HG03139 (cell line): Measurements from ENCODE around the gene TXNDC16.
"Not testable (repeated sequence)": the region's sequence is repeated elsewhere in the genome, so short reads cannot be mapped to it uniquely, and the experiment has no call there.

Source experiments
- ATAC-seq: cut with Tn5 transposase; IDR thresholded peaks from one replicate; pipeline ENCODE4 v1.9.1; 2021; ENCODE audit not compliant: unreplicated experiment

TXNDC16 gene, protein sequence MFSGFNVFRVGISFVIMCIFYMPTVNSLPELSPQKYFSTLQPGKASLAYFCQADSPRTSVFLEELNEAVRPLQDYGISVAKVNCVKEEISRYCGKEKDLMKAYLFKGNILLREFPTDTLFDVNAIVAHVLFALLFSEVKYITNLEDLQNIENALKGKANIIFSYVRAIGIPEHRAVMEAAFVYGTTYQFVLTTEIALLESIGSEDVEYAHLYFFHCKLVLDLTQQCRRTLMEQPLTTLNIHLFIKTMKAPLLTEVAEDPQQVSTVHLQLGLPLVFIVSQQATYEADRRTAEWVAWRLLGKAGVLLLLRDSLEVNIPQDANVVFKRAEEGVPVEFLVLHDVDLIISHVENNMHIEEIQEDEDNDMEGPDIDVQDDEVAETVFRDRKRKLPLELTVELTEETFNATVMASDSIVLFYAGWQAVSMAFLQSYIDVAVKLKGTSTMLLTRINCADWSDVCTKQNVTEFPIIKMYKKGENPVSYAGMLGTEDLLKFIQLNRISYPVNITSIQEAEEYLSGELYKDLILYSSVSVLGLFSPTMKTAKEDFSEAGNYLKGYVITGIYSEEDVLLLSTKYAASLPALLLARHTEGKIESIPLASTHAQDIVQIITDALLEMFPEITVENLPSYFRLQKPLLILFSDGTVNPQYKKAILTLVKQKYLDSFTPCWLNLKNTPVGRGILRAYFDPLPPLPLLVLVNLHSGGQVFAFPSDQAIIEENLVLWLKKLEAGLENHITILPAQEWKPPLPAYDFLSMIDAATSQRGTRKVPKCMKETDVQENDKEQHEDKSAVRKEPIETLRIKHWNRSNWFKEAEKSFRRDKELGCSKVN

DNA sequence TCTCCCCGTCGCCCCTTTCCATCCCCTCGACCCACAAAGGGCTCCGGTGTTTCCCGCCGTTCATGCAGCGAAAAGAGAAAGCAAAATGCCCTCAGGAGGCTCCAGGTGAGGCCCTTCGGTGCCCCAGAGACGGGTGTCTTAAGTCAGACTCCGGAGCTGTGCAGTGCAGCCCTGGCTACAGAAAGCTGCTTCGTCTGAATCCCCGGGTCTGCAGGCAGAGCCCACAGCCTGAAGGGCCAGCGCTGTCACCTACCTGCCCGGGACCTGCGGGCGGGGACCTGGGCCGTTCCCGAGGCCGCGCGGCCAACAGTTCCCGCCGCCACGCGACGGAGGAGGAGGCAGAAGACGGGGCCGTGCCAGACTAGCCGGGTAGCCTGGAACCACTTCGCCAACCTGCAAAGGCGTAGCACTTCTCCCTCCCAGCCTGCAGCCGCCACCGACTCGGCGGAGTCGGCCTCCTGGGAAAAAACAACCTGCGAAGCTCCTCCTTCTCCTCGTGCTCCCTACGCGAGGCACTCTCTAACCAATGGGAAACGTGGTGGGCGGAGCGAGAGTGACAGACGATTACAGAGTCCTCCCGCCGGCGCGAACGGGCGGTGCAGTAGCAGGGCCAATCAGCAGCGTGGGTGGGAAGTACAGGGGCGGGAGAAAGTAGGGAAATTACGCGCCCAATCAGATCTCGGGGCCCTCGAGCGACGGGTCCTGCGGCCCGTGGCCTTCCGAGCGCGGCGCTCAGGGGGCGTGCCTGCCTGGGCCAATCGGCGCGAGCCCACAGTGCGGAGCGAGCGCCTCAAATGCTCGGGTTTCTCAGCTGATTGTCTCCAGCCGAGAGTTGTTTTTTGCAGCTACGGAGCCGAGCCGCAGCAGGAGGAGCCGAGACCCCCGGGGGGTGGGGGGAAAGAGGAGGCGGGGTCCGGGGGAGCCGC is at the start of gene TXNDC16, which contains the start of gene GPR137C:
TXNDC16 (minus strand) TSS at position 443 of the 926 bp plus-strand sequence. CDS start 8,948 bp downstream, outside the sequence.
GPR137C (plus strand) TSS at position 774 of the 926 bp plus-strand sequence. CDS start 312 bp downstream, outside the sequence.
- peak; percentile 93 for ATAC-seq

DNA sequence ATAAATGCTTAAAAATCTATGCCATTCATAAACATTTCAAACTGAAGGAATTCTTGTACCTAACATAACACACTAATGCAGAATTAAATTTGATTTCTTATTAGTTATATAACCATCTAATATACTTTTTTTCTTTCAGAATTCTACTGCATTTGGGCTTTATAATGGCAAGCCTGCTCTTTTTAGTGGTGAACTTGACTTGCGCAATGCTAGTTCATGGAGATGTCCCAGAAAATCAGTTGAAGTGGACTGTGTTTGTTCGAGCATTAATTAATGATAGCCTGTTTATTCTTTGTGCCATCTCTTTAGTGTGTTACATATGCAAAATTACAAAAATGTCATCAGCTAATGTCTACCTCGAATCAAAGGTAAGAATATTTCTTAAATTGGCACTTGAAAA is 47.7 kb upstream of the TXNDC16 start:
- ATAC-seq: no peak

DNA sequence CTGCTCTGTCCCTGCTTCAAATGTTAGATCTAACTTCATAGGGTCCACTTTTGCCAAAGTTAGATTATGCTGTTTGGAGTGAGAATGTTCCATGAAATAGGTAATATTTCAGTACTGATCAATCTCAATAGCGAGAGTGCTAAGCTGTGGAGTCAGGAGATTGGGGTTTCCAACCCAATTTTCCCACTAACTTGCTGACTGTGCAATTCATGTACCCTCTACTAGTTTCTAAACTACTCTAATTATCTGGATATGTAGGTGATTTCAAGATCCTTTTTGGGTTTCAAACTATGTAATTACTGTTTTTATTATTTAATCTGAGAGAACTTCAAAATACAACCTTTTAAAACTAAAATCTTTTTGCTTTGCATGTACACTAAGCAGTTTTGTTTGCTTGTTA is 46.3 kb upstream of the TXNDC16 start:
- ATAC-seq: no peak

DNA sequence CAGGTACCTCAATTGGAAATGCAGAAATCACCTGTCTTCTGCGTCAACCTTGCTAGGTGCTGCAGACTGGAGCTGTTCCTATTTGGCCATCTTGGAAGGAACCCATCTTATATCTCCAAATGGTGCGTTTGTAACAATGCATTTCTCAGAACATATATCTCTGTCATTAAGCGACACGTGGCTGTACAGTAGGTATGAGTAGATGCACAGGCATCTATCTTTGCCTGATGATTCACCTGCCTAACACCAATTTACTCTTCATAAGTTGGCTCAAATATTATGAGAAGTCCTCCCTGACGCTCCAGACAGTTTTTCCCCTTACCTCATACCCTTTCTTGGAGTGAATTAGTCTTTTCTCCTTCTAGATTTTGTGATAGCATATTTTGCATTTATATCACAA is 44.6 kb upstream of the TXNDC16 start:
- no peak for ATAC-seq

DNA sequence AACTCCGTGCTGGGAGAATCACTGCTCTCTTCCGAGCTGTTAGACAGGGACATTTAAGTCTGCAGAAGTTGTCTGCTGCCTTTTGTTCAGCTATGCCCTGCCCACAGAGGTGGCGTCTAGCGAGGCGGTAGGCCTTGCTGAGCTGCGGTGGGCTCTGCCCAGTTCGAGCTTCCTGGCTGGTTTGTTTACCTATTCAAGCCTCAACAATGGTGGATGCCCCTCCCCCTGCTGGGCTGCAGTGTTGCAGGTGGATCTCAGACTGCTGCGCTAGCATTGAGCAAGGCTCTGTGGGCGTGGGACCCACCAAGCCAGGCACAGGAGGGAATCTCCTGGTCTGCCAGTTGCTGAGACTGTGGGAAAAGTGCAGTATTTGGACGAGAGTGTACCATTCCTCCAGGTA is 44.0 kb upstream of the TXNDC16 start:
- no peak for ATAC-seq

DNA sequence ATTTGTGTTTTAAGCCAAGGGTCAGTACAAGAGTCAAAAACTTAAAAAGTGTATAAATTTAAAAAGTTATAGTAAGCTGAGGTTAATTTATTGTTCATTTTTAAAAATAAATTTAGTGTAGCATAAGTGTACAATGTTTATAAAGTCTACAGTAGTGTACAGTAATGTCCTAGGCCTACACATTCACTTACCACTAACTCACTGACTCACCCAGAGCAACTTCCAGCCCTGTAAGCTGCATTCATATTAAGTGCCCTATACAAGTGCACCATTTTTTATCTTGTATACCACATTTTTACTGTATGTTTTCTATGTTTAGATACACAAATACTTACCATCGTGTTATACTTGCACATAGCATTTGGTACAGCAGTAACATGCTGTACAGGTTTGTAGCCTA is 38.0 kb upstream of the TXNDC16 start:
- no peak for ATAC-seq

DNA sequence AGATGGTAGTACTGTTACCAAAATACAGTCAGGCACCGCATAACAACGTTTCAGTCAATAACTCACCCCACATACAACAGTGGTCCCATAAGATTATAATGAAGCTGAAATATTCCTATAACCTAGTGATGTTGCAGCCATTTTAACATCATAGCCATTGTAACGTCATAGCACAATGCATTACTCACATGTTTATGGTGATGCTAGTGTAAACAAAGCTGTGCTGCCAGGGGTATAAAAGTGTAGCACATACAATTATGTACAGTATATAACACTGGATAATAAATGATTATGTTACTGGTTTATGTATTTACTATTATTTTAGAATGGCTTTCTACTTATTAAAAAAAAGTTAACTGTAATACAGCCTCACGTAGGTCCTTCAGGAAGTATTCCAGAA is 37.3 kb upstream of the TXNDC16 start:
- no peak for ATAC-seq

DNA sequence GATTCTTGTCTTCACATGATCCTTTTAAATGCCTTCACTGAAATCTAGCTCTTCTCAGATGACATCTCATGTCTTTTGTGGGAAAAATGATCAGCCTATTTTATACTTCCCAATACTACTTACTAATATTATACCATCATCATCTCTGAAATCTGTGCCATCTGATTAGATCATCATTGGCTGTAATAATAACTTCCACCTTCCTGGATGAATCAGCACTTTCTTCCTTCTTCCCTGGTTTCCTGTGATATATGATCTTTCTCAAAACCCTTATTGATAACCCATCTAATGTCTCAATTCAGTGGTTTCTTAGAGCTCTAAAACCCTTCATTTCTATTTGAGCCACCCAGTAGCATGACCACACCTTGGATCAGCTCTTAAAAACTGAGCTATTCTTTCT is 31.2 kb upstream of the TXNDC16 start:
- no peak for ATAC-seq

DNA sequence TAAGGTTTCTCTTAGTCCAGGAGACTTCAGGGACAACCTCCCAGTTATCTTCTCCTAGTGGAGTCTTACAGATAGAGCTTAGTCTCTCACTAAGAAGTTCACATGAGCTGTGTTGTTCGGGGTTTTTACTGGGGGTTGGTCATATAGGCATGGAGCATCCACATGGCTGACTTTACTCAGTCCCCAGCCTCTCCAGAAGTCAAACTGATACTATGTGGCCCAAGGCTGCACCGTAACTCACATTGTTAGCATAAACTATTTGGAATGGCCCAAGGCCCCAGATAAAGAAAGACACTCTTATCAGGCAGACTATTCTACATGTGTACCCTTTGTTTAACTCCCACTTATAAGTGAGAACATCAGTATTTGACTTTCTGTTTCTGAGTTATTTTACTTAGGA is 23.6 kb upstream of the TXNDC16 start:
- no peak for ATAC-seq

DNA sequence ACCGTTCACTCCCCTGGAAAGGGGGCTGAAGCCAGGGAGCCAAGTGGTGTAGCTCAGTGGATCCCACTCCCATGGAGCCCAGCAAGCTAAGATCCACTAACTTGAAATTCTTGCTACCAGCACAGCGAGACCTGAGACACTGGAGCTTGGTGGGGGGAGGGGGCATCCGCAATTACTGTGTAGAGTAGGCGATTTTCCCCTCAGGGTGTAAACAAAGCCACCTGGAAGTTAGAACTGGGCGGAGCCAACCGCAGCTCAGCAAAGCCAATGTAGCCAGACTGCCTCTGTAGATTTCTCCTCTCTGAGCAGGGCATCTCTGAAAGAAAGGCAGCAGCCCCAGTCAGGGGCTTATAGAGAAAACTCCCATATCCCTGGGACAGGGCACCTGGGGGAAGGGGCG is 16.1 kb upstream of the TXNDC16 start:
- not testable (repeated sequence) for ATAC-seq

DNA sequence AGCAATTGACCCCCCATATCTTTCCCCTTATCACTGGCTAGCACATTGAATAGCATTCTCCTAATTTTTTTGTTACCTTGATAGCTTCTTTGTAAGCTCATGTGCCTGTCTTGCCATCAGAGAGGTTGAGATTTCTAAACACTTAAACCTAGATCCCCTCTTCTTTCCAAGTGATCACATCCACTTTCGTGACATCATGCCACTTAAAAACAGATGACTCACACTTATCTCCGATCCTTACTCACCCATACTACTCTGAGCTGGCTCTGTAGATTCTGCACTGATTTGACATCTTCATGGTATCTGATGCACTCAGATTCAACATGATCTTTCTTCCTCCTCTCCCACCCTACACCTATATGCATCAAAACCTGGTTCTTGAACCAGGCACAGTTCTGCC is 10.8 kb upstream of the TXNDC16 start:
- ATAC-seq: no peak

DNA sequence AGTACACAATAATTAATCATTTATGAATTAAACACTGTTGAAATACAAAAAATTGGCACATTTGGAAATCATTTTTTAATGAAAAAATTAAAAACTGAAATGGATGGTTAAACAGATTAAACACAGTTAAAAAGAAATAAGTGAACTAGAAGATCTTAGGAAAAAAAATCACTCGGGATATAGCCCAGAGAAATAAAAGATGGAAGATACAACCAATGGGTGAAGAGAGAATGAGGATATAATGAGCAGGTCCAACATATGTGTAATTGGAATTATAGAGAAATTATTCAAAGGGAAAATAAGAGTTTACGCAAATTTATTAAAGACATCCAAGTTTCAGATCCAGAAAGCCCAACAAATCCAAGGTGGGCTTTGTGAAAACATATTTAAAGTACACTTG is 6.4 kb upstream of the TXNDC16 start:
- ATAC-seq: no peak

DNA sequence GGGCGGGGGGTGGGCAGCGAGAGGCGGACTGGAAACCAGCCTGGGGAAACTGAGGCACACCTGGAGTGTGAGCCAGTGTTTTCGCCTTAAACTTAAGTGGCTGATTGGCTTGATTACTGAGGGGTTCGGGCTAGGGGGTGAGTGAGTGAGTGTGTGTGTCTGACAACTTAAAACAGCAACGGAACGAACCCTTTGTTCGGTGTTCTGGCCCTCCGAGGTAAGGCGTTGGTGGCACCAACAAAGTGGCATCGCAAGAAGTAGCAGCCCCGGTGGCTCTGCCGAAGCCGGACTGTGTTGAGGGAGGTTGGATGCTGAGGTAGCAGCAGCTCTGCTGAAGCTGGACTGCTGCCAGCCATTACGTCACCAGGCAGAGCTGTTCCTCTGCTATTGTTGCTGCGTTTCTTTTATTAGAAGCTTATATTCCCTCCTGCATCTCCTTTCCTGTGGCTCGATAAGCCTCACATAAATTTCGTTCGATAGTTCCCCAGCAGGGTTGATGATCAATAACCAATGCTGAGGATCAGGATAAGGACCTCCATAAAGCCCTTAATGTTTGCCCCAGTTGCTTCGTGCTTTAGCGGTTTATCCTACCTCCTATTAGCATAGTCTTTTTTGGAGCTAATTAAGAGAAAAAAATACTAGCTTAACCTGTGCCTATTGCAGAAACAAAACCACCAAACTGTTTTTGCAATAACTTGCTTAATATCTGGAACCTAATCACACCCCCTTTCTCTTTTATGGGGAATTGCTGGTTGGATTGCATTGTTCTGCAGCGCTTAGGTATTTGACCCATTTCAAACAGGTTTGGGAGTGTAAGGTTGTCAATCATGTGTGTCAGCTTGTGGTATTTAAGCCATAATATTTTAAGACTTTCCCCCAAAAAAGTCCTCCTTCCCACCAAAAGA is 1.6 kb upstream of the TXNDC16 start:
- no peak for ATAC-seq

DNA sequence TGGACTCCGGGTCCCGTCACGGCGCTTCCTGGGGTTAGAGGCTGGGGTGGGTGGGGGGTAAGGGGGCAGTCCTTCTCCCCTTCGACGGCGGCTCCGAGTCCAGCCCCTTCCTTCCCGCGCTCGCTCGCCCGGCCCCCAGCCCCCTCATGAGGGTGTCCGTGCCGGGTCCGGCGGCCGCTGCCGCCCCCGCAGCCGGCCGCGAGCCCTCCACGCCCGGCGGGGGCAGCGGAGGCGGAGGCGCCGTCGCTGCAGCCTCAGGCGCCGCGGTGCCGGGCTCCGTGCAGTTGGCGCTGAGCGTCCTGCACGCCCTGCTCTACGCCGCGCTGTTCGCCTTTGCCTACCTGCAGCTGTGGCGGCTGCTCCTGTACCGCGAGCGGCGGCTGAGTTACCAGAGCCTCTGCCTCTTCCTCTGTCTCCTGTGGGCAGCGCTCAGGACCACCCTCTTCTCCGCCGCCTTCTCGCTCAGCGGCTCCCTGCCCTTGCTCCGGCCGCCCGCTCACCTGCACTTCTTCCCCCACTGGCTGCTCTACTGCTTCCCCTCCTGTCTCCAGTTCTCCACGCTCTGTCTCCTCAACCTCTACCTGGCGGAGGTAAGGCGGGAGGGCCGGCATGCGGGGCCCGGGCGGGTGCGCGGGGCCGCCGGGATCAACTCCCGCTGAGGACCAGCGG is 831 bp upstream of the TXNDC16 start:
- ATAC-seq: peak; percentile 18

DNA sequence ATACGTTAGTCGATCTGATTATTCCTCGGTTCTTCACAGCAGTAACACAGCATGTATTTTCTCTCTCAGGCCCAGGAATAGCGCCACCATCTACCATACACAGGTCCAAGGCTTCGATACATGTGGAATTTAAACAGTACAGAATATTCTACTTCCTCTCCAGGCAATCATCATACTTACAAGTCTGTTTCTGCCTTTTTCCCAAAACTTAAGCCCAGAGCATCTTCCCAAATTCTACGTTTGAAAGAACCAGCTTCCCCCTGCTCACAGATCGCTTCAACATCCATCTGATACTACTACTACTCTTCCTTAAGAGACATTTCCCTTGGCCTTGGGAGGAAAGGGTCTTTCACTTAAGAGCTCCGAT is 626 bp downstream of the TXNDC16 start:
- ATAC-seq: no peak

DNA sequence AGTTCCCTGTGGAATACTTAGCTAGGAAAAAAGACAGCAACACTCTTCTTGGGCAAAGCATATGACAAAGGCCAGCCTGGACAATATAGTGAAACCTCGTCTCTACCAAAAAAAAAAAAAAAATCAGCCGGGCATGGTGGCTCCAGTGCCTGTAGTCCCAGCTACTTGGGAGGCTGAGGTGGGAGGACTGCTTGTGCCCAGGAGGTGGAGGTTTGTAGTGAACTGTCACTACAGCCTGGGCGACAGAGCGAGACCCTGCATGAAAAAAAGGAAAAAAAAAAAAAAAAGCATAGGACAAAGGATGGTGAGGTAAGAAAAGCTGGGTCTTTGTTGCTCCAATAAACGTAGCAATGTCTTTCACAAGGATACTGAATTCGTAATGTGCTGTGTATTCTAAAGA is 1.1 kb downstream of the TXNDC16 start:
- ATAC-seq: no peak

DNA sequence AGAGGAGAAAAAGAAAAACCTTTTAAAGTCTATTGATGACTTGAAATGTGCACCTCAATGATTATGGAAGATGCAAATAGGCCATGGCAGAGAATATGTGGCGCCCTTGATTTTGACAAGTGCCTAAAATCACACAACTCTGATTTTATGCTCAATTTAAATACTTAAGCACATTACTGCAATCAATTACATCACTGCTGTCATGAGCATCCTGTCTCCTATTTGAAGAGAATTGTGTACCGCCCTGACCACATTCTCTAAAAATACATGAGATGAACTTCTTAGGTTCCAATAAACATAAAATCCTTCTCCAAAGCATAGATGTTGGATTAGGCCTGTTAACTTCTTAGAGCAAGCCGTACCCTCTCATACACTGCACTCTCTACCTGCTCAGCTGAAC is 1.6 kb downstream of the TXNDC16 start:
- no peak for ATAC-seq

DNA sequence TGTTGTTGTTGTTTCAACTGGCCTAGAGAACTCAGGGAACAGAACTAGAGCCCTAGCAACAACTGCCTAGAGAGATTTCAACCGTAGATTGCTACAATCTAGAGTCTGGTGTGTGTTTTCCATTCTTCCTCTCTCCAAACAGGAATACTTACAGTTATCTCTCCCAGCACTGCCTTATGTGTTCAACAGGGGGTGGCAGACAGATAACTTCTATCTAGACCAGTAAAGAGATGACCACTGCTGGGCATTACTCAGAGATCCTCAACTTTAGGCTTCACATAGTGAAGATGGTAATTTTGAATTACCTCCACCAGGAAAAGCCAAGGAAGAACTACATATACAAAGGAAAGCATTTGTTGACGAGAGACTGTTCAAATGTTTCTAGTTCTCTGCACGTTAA is 4.8 kb downstream of the TXNDC16 start:
- ATAC-seq: no peak

DNA sequence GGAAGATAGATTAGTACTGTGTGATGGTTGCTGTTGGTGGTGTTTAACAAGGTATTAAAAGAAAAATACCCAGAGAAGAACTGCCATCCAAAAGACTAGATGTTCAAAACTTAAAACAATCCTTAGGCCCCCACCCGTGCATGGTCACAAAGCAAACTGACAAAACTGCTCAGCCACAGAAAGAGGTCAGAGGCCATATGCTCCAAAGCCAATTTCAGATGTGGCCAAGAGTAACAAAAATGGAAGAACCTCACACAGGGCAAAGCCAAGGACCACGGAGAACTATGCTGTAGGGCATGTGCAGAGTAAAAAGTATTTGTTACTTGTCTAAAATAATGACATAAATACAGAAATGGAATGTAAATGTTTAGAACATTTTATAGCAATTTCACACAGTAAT is 5.3 kb downstream of the TXNDC16 start:
- no peak for ATAC-seq

DNA sequence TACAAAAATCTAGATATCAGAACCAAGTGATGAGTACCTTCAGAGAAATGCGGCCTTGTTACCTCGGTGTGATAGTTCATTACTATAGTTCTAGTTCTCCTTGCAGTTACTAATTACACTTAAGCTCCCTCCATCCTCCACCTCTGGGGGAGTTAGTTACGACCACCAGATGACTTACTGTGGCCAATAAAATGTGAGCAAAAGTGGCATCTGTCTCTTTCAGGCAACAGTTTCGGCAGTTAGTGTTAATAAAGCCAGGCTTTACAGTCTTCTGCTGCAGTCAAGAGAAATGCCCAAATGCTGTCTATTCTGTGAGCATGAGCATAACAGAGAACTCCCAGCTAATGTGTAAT is 6.0 kb downstream of the TXNDC16 start:
- no peak for ATAC-seq
